ENCODE data around the gene VASP.

VASP gene

GRCh38 chr19:45517641-45518468 is 10.6 kb downstream of the VASP start:
- no peak for DNase-seq

- no peak for DNase-seq
Measured at GRCh38 chr19:45518469-45518826, 11.2 kb downstream of the VASP start.

GRCh38 chr19:45522010-45522941 is 15.0 kb downstream of the VASP start:
- no peak for DNase-seq

- peak; percentile 64 for DNase-seq
Measured at GRCh38 chr19:45523642-45524256, 16.5 kb downstream of the VASP start.

GRCh38 chr19:45524575-45525129 is 17.4 kb downstream of the VASP start:
- no peak for DNase-seq

- DNase-seq = no peak
Measured at GRCh38 chr19:45526143-45526542, 18.9 kb downstream of the VASP start.

GRCh38 chr19:45526971-45527370 is 19.7 kb downstream of the VASP start:
- no peak for DNase-seq

GRCh38 chr19:45527731-45528130 is 20.5 kb downstream of the VASP start:
- no peak for DNase-seq

GRCh38 chr19:45528149-45528743 is 21.0 kb downstream of the VASP start:
- peak; percentile 38 for DNase-seq

- DNase-seq = peak; percentile 77
Measured at GRCh38 chr19:45528744-45529419, 21.6 kb downstream of the VASP start.

- DNase-seq = no peak
Measured at GRCh38 chr19:45529420-45529785, 22.1 kb downstream of the VASP start.

- DNase-seq = no peak
Measured at GRCh38 chr19:45531349-45531748, 24.1 kb downstream of the VASP start.

GRCh38 chr19:45539459-45539858 is 32.2 kb downstream of the VASP start:
- DNase-seq = no peak

GRCh38 chr19:45542234-45542668 is 35.0 kb downstream of the VASP start:
- peak; percentile 15 for DNase-seq

- DNase-seq = no peak
Measured at GRCh38 chr19:45547211-45547770, 40.0 kb downstream of the VASP start.

GRCh38 chr19:45547965-45548609 is 40.8 kb downstream of the VASP start:
- no peak for DNase-seq

GRCh38 chr19:45553464-45553863 is 46.2 kb downstream of the VASP start:
- no peak for DNase-seq

GRCh38 chr19:45554481-45554880 is 47.2 kb downstream of the VASP start:
- no peak for DNase-seq

GRCh38 chr19:45556835-45557234 is 49.6 kb downstream of the VASP start:
- no peak for DNase-seq

- no peak for DNase-seq
Measured at GRCh38 chr19:45558399-45558878, 51.2 kb downstream of the VASP start.

- DNase-seq = no peak
Measured at GRCh38 chr19:45560038-45560437, 52.8 kb downstream of the VASP start.
